Activated naive CD8-positive, alpha-beta T cell treated with anti-CD3 and anti-CD28 coated beads, Interleukin-2, amount 10 ng/mL, durations not matched to agents 7 days and 5 days (primary cell): Measurements from ENCODE around the gene DNM3. TPM values are rescaled to one million over a fixed set of nuclear protein-coding genes. Genes with fewer than 3 reads are reported as not detected.
"Not testable (repeated sequence)": the region's sequence is repeated elsewhere in the genome, so short reads cannot be mapped to it uniquely, and the experiment has no call there.

Experiments used
- ATAC-seq: fragments of 150-1000 bp; cut with Tn5 transposase; one replicate; pipeline ENCODE4 v1.10.0; 2021; ENCODE audit warnings: low read depth, moderate library complexity
- POLR2A ChIA-PET: fragments of 350-600 bp; sonication (Branson Sonifier 250); formaldehyde crosslinking; loops from one replicate; lab custom pipeline; 2021; ENCODE audit warnings: antibody characterized with exemption; lab: Charles Lee
- DNase-seq: peaks from one replicate; pipeline ENCODE4 v3.0.0; 2021
- H3K27ac Mint-ChIP-seq: one replicate; pipeline ENCODE4 v1.8.0; 2022; ENCODE audit warnings: mild to moderate bottlenecking, mixed read lengths
- H3K27me3 Mint-ChIP-seq: one replicate; pipeline ENCODE4 v1.8.0; 2022; ENCODE audit warnings: mild to moderate bottlenecking, moderate library complexity, mixed read lengths
- H3K36me3 Mint-ChIP-seq: one replicate; pipeline ENCODE4 v1.8.0; 2021; ENCODE audit warnings: mild to moderate bottlenecking, mixed read lengths
- H3K4me1 Mint-ChIP-seq: one replicate; pipeline ENCODE4 v1.8.0; 2021; ENCODE audit warnings: mixed read lengths
- H3K4me3 Mint-ChIP-seq: one replicate; pipeline ENCODE4 v1.8.0; 2022; ENCODE audit warnings: mild to moderate bottlenecking, moderate library complexity, mixed read lengths
- H3K9me3 Mint-ChIP-seq: one replicate; pipeline ENCODE4 v1.8.0; 2021; ENCODE audit warnings: mixed read lengths
- total RNA-seq, 2 experiments: library from RNA; stranded (reverse); gene quantifications; one replicate each; pipeline ENCODE4 v1.2.3, GENCODE V29; 2021

Gene DNM3
- total RNA-seq, 2 experiments from 2014 or later: 2.0 to 2.4 TPM

GRCh38 chr1:172070055-172070454 lies 228.8 kb downstream of the DNM3 start:
- Mint-ChIP-seq H3K27ac (no peak overlapping the region), H3K27me3 (no peaks in the 10 kb centered on the region), H3K36me3 (no peaks in the 10 kb centered on the region), H3K4me3 (no peak overlapping the region), H3K9me3 (no peaks in the 10 kb centered on the region), H3K4me1 (no peaks in the 10 kb centered on the region)
- no peak for ATAC-seq
- no peak for DNase-seq
- POLR2A ChIA-PET: no interaction called here

DNA sequence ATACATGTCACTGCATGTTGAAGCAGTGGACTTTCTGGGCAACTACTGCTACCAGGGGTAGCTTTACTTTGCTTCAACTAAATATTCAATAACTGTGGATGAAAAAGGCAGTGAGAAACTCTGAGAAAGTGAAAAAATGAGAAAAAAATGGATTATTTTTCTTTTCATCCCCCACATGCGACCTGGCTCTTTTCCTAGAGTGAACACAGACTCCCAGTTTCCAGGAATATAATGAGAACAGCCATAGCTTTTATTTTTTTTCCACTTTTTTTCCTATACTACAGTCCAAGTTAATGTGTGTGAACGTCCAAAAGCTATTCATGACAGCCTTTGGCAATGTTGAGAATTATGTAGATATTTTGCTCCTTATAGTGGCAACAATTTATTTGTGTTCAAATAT lies 230.4 kb downstream of the DNM3 start:
- H3K4me1 Mint-ChIP-seq: no peaks in the 10 kb centered on the region
- H3K27ac Mint-ChIP-seq: no peak overlapping the region
- ATAC-seq (no peak), DNase-seq (no peak)
- no peaks in the 10 kb centered on the region for H3K27me3 Mint-ChIP-seq
- no peak overlapping the region for H3K4me3 Mint-ChIP-seq
- no peaks in the 10 kb centered on the region for H3K9me3 Mint-ChIP-seq
- POLR2A ChIA-PET: no interaction called here
- no peaks in the 10 kb centered on the region for H3K36me3 Mint-ChIP-seq

DNA sequence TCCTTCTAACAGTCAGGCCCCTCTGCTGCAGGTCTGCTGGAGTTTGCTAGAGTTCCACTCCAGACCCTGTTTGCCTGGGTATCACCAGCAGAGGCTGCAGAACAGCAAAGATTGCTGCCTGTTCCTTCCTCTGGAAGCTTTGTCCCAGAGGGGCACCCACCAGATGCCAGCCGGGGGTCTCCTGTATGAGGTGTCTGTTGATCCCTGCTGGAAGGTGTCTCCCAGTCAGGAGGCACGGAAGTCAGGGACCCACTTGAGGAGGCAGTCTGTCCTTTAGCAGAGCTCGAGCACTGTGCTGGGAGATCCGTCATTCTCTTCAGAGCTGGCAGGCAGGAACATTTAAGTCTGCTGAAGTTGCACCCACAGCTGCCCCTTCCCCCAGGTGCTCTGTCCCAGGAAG lies 238.6 kb downstream of the DNM3 start:
- H3K36me3 Mint-ChIP-seq, DNase-seq, H3K4me3 Mint-ChIP-seq, POLR2A ChIA-PET, H3K9me3 Mint-ChIP-seq, ATAC-seq, H3K27ac Mint-ChIP-seq, H3K4me1 Mint-ChIP-seq, H3K27me3 Mint-ChIP-seq: not testable (repeated sequence)

DNA sequence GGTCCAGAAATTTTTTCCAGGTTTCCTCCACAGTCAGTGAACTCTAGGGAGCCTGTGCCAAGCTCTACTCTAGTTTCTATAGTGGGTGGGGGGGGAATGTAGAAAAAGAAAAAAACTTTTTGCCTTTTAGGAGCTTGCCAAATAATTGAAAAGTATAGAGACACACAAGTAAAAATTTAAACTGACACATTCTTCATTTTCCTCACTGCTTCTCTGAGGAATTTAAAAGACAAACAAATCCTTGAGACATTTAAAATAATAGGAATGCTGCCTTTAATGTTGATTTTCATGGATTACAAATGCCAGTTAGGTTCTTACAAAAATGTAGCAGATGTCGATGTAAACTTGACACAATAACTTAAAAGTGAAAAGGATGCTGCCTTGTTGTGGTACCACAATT lies 241.9 kb downstream of the DNM3 start:
- POLR2A ChIA-PET: no interaction called here
- Mint-ChIP-seq H3K4me3 (no peak overlapping the region), H3K36me3 (no peaks in the 10 kb centered on the region), H3K27ac (no peak overlapping the region), H3K4me1 (no peaks in the 10 kb centered on the region), H3K9me3 (no peaks in the 10 kb centered on the region), H3K27me3 (peaks cover 2% of the 10 kb centered on the region)
- ATAC-seq: no peak
- DNase-seq: no peak

DNA sequence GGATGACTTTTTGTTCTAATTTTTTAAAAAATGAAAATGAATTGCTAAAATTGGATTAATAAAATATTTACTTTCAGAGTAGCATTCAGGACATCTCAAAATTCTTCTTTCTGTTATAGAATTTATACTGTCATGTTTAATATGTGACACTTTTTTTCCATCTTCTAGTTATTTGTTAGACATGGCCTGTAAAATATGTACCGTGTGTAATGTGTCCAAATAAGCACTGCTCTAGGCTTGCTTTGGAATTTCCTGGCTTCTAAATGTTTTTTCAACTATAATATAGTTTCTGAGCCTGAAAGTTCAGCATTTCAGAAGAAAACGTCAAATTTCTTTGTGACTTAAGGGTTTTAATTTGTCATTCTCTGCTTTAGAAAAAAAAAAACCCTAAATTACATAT lies 243.6 kb downstream of the DNM3 start:
- Mint-ChIP-seq H3K27me3 (peaks cover 2% of the 10 kb centered on the region), H3K36me3 (no peaks in the 10 kb centered on the region), H3K4me1 (no peaks in the 10 kb centered on the region), H3K9me3 (no peaks in the 10 kb centered on the region), H3K4me3 (no peak overlapping the region), H3K27ac (no peak overlapping the region)
- ATAC-seq (no peak), DNase-seq (no peak)
- POLR2A ChIA-PET: no interaction called here

GRCh38 chr1:172085317-172085716 lies 244.0 kb downstream of the DNM3 start:
- H3K4me1 Mint-ChIP-seq: peaks cover 3% of the 10 kb centered on the region
- no peak for DNase-seq
- H3K9me3 Mint-ChIP-seq: no peaks in the 10 kb centered on the region
- H3K36me3 Mint-ChIP-seq: no peaks in the 10 kb centered on the region
- H3K4me3 Mint-ChIP-seq: no peak overlapping the region
- POLR2A ChIA-PET: no interaction called here
- H3K27ac Mint-ChIP-seq: no peak overlapping the region
- no peak for ATAC-seq
- H3K27me3 Mint-ChIP-seq: peaks cover 2% of the 10 kb centered on the region

DNA sequence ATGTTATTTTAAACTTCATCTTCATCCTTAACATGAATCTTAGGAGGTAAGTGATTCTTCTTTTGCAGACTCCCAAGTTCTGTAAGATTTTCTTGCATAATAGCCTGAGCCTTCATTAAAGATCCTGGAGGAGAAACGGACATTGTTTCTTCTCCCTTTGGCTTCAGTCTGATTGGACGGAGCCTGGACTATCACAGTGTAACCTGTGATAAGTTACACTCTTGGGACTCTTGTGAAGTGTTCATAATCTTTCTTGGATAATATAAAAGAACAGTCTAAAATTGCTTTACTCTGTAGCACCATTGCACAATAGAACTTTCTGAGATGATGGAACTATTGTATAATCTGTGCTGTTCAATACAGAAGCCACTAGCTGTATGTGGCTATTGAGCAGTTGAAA lies 244.8 kb downstream of the DNM3 start:
- POLR2A ChIA-PET: no interaction called here
- no peaks in the 10 kb centered on the region for H3K36me3 Mint-ChIP-seq
- no peak overlapping the region for H3K27ac Mint-ChIP-seq
- ATAC-seq (no peak), DNase-seq (no peak)
- H3K27me3 Mint-ChIP-seq: peaks cover 2% of the 10 kb centered on the region
- no peaks in the 10 kb centered on the region for H3K9me3 Mint-ChIP-seq
- H3K4me1 Mint-ChIP-seq: peaks cover 3% of the 10 kb centered on the region
- no peak overlapping the region for H3K4me3 Mint-ChIP-seq

DNA sequence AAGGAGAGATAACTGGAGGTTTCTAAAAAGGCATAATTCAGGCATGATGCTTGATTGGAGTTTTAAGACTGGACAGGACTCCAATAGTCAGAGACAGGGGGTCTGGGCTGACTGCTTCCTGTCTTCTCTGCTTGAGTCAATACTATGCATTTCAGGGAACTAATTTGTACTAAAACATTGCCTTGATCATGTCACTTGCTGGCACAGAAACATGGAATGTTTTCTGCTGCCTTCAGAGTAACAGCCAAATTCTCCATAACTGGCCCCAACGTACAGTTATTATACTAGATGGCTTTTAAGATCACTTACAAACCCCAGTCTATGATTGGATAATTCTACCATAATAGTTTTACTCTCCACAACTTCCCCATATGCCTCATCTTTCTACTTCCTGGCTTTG lies 247.0 kb downstream of the DNM3 start:
- Mint-ChIP-seq H3K9me3 (no peaks in the 10 kb centered on the region), H3K27me3 (peaks cover 2% of the 10 kb centered on the region), H3K4me1 (peaks cover 3% of the 10 kb centered on the region), H3K4me3 (no peak overlapping the region), H3K27ac (no peak overlapping the region), H3K36me3 (no peaks in the 10 kb centered on the region)
- POLR2A ChIA-PET: no interaction called here
- ATAC-seq (no peak), DNase-seq (no peak)

- POLR2A ChIA-PET: no interaction called here
- peak overlapping the region; percentile 18 for H3K4me3 Mint-ChIP-seq
Observed at GRCh38 chr1:172089768-172090510, 248.6 kb downstream of the DNM3 start.

GRCh38 chr1:172090511-172090817 lies 249.2 kb downstream of the DNM3 start:
- H3K27ac Mint-ChIP-seq: peak overlapping the region; percentile 50
- no peak for ATAC-seq

More at GRCh38 chr1:172089768-172090510, 248.6 kb downstream of the DNM3 start:
- Mint-ChIP-seq H3K9me3 (no peaks in the 10 kb centered on the region), H3K36me3 (no peaks in the 10 kb centered on the region), H3K27me3 (peaks cover 2% of the 10 kb centered on the region), H3K4me1 (peaks cover 3% of the 10 kb centered on the region), H3K27ac (peak overlapping the region; percentile 50)
- ATAC-seq: peak; percentile 81
- DNase-seq: peak; percentile 65

DNA sequence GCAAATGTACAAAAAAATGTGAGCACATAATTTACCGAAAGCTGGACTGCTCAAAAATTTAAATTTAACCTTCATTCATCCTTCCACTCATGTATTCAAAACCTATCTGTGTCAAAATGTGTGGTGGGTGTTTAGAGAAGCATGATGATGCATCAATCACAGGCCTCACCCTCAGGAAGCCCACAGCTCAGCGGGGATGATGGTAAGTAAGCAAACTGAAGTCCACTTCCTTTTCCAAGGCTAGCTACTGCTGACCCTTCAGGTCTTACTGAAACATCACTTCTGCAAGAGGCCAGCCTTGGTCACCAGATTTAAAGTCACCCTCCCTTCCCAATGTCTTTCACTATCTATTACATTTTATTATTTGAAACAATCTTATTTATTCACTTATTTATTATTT lies 254.5 kb downstream of the DNM3 start:
- Mint-ChIP-seq H3K27me3 (no peaks in the 10 kb centered on the region), H3K27ac (no peak overlapping the region), H3K36me3 (peaks cover 3% of the 10 kb centered on the region), H3K4me1 (no peaks in the 10 kb centered on the region), H3K4me3 (no peak overlapping the region), H3K9me3 (peaks cover 2% of the 10 kb centered on the region)
- DNase-seq: no peak
- POLR2A ChIA-PET: no interaction called here
- ATAC-seq: no peak

More at GRCh38 chr1:172090511-172090817, 249.2 kb downstream of the DNM3 start:
- DNase-seq: no peak
- Mint-ChIP-seq H3K27me3 (peaks cover 2% of the 10 kb centered on the region), H3K4me3 (no peak overlapping the region), H3K4me1 (peaks cover 3% of the 10 kb centered on the region), H3K9me3 (no peaks in the 10 kb centered on the region), H3K36me3 (no peaks in the 10 kb centered on the region)
- POLR2A ChIA-PET: no interaction called here

DNA sequence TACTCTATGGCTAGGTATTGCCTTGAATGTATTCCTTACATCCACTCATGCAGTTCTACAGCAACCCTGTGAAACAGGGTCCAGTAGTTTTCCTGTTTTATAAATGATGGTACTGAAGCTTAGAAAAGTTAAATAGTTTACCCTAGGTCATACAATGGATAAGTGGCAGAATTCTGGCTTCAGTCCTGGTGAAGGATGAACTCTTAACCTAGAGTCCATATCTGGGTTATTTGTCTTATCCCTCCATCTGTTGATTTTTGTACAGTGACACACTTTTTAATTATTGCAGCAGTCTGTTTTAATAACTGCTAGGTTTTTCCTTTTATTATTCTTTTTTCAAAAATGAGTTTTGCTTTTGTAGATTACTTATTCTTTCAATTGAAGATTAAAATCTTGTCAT lies 263.9 kb downstream of the DNM3 start:
- no peak for DNase-seq
- no peak for ATAC-seq
- Mint-ChIP-seq H3K4me3 (no peak overlapping the region), H3K27me3 (peaks cover 17% of the 10 kb centered on the region), H3K36me3 (no peaks in the 10 kb centered on the region), H3K9me3 (no peaks in the 10 kb centered on the region), H3K4me1 (no peaks in the 10 kb centered on the region), H3K27ac (no peak overlapping the region)
- POLR2A ChIA-PET: no interaction called here

DNA sequence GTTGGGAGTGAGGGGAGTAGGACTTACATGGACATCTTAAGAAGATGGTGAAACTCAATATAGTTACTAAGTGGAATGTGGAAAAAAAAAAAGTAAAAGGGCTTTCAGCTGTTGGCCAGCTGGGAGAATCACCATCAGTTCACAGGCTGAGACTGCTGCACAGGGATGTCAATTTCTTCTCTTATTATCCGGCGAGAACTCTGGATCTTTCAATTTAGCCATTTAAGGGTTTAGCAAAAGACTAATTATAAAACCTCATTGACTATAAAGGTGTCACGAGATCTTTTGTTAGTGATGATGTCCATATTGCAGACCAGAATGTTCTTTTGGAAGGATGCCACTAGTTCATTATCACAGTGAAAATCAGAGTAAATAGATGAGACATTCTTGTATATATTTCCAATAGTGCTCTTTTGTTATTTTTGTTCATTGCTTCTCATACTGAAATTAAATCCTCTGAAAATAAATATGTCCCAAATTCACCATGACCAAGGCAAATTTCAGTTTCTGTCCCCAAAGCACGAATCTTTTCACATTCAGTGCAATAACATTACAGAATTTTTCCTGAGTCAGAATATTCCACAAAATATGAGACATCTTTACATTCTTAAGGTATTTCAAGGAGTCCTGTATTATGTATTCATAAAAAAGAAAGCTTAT lies 266.1 kb downstream of the DNM3 start:
- Mint-ChIP-seq H3K36me3 (no peaks in the 10 kb centered on the region), H3K27me3 (peaks cover 17% of the 10 kb centered on the region), H3K4me1 (no peaks in the 10 kb centered on the region), H3K4me3 (no peak overlapping the region), H3K9me3 (no peaks in the 10 kb centered on the region), H3K27ac (no peak overlapping the region)
- POLR2A ChIA-PET: no interaction called here
- no peak for ATAC-seq
- no peak for DNase-seq

GRCh38 chr1:172108161-172108893 lies 267.0 kb downstream of the DNM3 start:
- H3K36me3 Mint-ChIP-seq: no peaks in the 10 kb centered on the region
- peaks cover 17% of the 10 kb centered on the region for H3K27me3 Mint-ChIP-seq
- H3K9me3 Mint-ChIP-seq: no peaks in the 10 kb centered on the region
- no peak overlapping the region for H3K27ac Mint-ChIP-seq
- ATAC-seq (no peak), DNase-seq (no peak)
- no peak overlapping the region for H3K4me3 Mint-ChIP-seq
- no peaks in the 10 kb centered on the region for H3K4me1 Mint-ChIP-seq
- POLR2A ChIA-PET: no interaction called here
